Measurements from ENCODE around the gene PPFIBP1.
A peak's percentile ranks its signal among the peaks of the same experiment; 100 is the strongest.

The PPFIBP1 gene

GRCh38 chr12:27523642-27524493 lies at the start of gene PPFIBP1:
TSS of gene PPFIBP1 (plus strand) at chr12:27524206. CDS start at chr12:27633397, 109,191 bp downstream.
- Histone ChIP-seq H3K9me3 (ENCODE audit: control insufficient read depth, insufficient read depth, low read length) (no peaks in the 10 kb centered on the region), H3K4me1 (ENCODE audit: control insufficient read depth, insufficient read depth, low read length) (0 out of 2 replicates have a peak, but pooled peaks cover 2% of the 10 kb centered on the region), H3K4me3 (ENCODE audit: low read length) (peak within 1 kb of the TSS; percentile 72; the same call in 1 of the 2 replicates), H3K27me3 (ENCODE audit: control insufficient read depth, insufficient read depth, low read length) (no peaks in the 10 kb centered on the region; the same call in 1 of the 2 replicates), H3K27ac (ENCODE audit: low read length) (no peak within 1 kb of the TSS), H3K36me3 (ENCODE audit: control insufficient read depth, insufficient read depth, low read length) (no peaks in the 10 kb centered on the region)
- DNase-seq (ENCODE audit: low read depth, low spot score), result peak; percentile 90
- WGBS (ENCODE audit: insufficient coverage, insufficient read length), result no CpG with 5 or more reads among the region's 41 CpGs

- no peaks in the 10 kb centered on the region for H3K27me3 ChIP-seq (ENCODE audit: control insufficient read depth, insufficient read depth, low read length)
- no CpG with 5 or more reads among the region's 3 CpGs for WGBS (ENCODE audit: insufficient coverage, insufficient read length)
- H3K4me3 ChIP-seq (ENCODE audit: low read length), result no peak overlapping the region
- DNase-seq (ENCODE audit: low read depth, low spot score), result no peak
- H3K4me1 ChIP-seq (ENCODE audit: control insufficient read depth, insufficient read depth, low read length), result no peaks in the 10 kb centered on the region
- no peaks in the 10 kb centered on the region for H3K36me3 ChIP-seq (ENCODE audit: control insufficient read depth, insufficient read depth, low read length)
- no peaks in the 10 kb centered on the region for H3K9me3 ChIP-seq (ENCODE audit: control insufficient read depth, insufficient read depth, low read length)
- no peak overlapping the region for H3K27ac ChIP-seq (ENCODE audit: low read length)
Measured at GRCh38 chr12:27474344-27474743, 49.7 kb upstream of the PPFIBP1 start.

DNA sequence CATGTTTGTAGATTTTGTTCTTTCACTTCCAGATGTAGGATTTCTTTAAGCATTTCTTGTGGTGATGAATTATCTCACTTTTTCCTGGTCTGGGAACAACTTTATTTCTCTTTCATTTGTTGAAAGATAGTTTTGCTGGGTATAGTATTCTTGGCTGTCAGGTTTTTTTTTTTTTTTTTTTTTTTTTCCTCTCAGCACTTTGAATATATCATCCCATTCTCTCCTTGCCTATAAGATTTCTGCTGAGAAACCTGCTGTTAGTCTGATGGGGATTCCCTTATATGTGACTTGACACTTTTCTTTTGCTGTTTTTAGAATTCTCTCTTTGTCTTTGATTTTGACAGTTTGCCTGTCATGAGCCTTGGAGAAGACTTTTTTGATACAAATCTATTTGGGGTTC lies 47.0 kb upstream of the PPFIBP1 start:
- no peak for DNase-seq (ENCODE audit: low read depth, low spot score)
- no peaks in the 10 kb centered on the region for H3K9me3 ChIP-seq (ENCODE audit: control insufficient read depth, insufficient read depth, low read length)

DNA sequence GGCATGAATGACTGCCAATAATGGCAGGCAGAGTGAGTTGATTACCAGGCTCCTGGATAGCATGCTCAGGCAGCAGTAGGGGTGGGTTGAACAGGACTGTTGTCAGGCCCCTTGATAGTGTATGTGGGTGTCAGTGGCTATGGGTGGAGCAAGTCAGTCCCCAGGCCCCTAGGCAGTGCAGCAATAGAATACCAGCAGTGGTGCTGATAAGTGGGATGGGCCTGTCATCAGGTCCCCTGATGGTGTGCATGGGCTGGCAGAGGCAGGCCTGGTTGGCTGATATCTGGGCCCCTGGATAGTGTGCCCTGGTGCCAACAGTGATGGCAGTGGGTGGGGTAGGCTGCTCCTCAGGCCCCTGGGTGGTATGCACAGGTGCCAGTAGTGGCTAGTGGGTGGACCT lies 45.1 kb upstream of the PPFIBP1 start:
- no peak for DNase-seq (ENCODE audit: low read depth, low spot score)

More for the DNA sequence above, 47.0 kb upstream of the PPFIBP1 start:
- Histone ChIP-seq H3K4me3 (ENCODE audit: low read length) (no peak overlapping the region), H3K27ac (ENCODE audit: low read length) (no peak overlapping the region), H3K4me1 (ENCODE audit: control insufficient read depth, insufficient read depth, low read length) (no peaks in the 10 kb centered on the region), H3K27me3 (ENCODE audit: control insufficient read depth, insufficient read depth, low read length) (no peaks in the 10 kb centered on the region), H3K36me3 (ENCODE audit: control insufficient read depth, insufficient read depth, low read length) (no peaks in the 10 kb centered on the region)

GRCh38 chr12:27480016-27480415 lies 44.0 kb upstream of the PPFIBP1 start:
- H3K36me3 ChIP-seq (ENCODE audit: control insufficient read depth, insufficient read depth, low read length), result no peaks in the 10 kb centered on the region
- no peak for DNase-seq (ENCODE audit: low read depth, low spot score)
- H3K27ac ChIP-seq (ENCODE audit: low read length), result no peak overlapping the region
- H3K4me3 ChIP-seq (ENCODE audit: low read length), result no peak overlapping the region
- no peaks in the 10 kb centered on the region for H3K4me1 ChIP-seq (ENCODE audit: control insufficient read depth, insufficient read depth, low read length)
- no peaks in the 10 kb centered on the region for H3K9me3 ChIP-seq (ENCODE audit: control insufficient read depth, insufficient read depth, low read length)
- WGBS (ENCODE audit: insufficient coverage, insufficient read length), result no CpG with 5 or more reads among the region's 1 CpG
- H3K27me3 ChIP-seq (ENCODE audit: control insufficient read depth, insufficient read depth, low read length), result no peaks in the 10 kb centered on the region

More for the DNA sequence above, 45.1 kb upstream of the PPFIBP1 start:
- Histone ChIP-seq H3K4me1 (ENCODE audit: control insufficient read depth, insufficient read depth, low read length) (no peaks in the 10 kb centered on the region), H3K27me3 (ENCODE audit: control insufficient read depth, insufficient read depth, low read length) (no peaks in the 10 kb centered on the region), H3K36me3 (ENCODE audit: control insufficient read depth, insufficient read depth, low read length) (no peaks in the 10 kb centered on the region), H3K27ac (ENCODE audit: low read length) (no peak overlapping the region), H3K9me3 (ENCODE audit: control insufficient read depth, insufficient read depth, low read length) (no peaks in the 10 kb centered on the region), H3K4me3 (ENCODE audit: low read length) (no peak overlapping the region)

GRCh38 chr12:27486961-27487360 lies 37.0 kb upstream of the PPFIBP1 start:
- no peak for DNase-seq (ENCODE audit: low read depth, low spot score)
- H3K9me3 ChIP-seq (ENCODE audit: control insufficient read depth, insufficient read depth, low read length), result no peaks in the 10 kb centered on the region
- no peaks in the 10 kb centered on the region for H3K27me3 ChIP-seq (ENCODE audit: control insufficient read depth, insufficient read depth, low read length)
- H3K4me3 ChIP-seq (ENCODE audit: low read length), result no peak overlapping the region
- H3K27ac ChIP-seq (ENCODE audit: low read length), result no peak overlapping the region
- H3K4me1 ChIP-seq (ENCODE audit: control insufficient read depth, insufficient read depth, low read length), result no peaks in the 10 kb centered on the region
- H3K36me3 ChIP-seq (ENCODE audit: control insufficient read depth, insufficient read depth, low read length), result no peaks in the 10 kb centered on the region

DNA sequence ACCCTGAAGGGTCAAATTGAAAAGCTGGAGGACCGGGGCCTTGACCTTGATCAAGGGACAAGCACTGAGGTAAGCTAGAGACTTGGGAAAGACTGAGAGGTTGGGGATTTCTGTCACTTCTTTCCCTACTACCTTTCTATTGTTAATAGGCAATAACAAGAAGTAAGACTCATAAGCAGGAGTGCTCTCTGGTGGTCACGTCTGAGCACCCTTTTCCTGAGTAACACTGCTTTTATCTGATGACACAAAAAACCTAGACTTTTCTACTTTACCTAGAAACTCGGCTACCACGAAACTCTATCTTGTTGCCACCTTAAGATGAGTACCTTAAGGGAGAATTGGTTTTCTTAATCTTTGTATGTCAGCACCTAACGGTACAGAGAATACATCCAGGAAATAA lies 35.5 kb upstream of the PPFIBP1 start:
- Histone ChIP-seq H3K4me3 (ENCODE audit: low read length) (no peak overlapping the region), H3K9me3 (ENCODE audit: control insufficient read depth, insufficient read depth, low read length) (no peaks in the 10 kb centered on the region), H3K27ac (ENCODE audit: low read length) (no peak overlapping the region), H3K27me3 (ENCODE audit: control insufficient read depth, insufficient read depth, low read length) (no peaks in the 10 kb centered on the region), H3K36me3 (ENCODE audit: control insufficient read depth, insufficient read depth, low read length) (no peaks in the 10 kb centered on the region), H3K4me1 (ENCODE audit: control insufficient read depth, insufficient read depth, low read length) (no peaks in the 10 kb centered on the region)
- no CpG with 5 or more reads among the region's 5 CpGs for WGBS (ENCODE audit: insufficient coverage, insufficient read length)
- DNase-seq (ENCODE audit: low read depth, low spot score), result no peak

DNA sequence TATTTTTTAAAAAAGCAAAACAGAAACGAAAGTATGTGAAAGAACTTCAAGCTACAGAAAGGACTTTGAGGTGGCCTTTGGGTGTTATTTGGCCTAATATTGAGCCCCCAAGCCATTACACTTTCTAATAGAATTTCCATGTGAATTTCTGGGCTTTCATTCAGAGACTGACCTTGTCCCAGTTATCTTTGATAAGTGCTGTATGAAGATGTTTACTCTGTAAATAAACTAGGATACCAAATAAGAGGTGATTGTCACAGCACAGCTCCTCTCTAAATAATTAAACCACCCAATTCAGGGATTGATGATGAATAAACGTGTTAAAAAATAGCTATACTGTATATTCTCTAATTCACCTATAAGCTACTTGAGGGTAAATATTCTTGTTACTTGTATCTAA lies 32.8 kb upstream of the PPFIBP1 start:
- 100% methylated on average over 1 of the region's 2 CpGs for WGBS (ENCODE audit: insufficient coverage, insufficient read length)
- Histone ChIP-seq H3K4me3 (ENCODE audit: low read length) (no peak overlapping the region), H3K27ac (ENCODE audit: low read length) (no peak overlapping the region), H3K9me3 (ENCODE audit: control insufficient read depth, insufficient read depth, low read length) (no peaks in the 10 kb centered on the region), H3K36me3 (ENCODE audit: control insufficient read depth, insufficient read depth, low read length) (no peaks in the 10 kb centered on the region), H3K4me1 (ENCODE audit: control insufficient read depth, insufficient read depth, low read length) (no peaks in the 10 kb centered on the region), H3K27me3 (ENCODE audit: control insufficient read depth, insufficient read depth, low read length) (no peaks in the 10 kb centered on the region)
- no peak for DNase-seq (ENCODE audit: low read depth, low spot score)

DNA sequence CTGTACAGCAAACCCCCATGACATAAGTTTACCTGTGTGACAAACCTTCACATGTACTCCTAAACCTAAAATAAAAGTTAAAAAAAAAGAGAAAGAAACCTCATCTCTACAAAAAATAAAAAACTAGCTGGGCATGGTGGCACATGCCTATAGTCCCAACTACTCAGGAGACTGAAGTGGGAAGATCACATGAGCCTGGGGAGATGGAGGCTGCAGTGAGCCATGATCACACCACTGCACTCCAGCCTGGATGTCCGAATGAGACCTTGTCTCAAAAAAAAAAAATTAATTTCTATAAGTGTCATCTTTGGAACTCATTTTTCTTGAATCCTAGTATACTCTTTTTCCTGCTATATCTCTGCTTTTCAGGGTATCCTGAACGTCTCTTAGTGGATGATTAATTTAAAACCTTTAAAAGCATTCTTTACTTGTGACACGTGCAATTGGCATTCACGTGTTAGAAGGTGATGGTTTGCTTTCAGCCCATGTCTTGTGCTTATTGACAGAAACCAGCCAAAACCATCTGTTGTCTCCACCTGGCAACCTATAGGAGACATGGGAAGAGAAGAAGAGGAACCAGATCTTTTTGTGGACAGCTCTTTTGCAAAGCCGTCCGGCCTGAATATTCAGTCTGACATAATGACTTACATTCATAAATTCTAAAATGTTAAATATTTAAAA lies 30.6 kb upstream of the PPFIBP1 start:
- Histone ChIP-seq H3K36me3 (ENCODE audit: control insufficient read depth, insufficient read depth, low read length) (no peaks in the 10 kb centered on the region), H3K9me3 (ENCODE audit: control insufficient read depth, insufficient read depth, low read length) (no peaks in the 10 kb centered on the region), H3K27me3 (ENCODE audit: control insufficient read depth, insufficient read depth, low read length) (no peaks in the 10 kb centered on the region), H3K4me3 (ENCODE audit: low read length) (no peak overlapping the region), H3K4me1 (ENCODE audit: control insufficient read depth, insufficient read depth, low read length) (no peaks in the 10 kb centered on the region), H3K27ac (ENCODE audit: low read length) (no peak overlapping the region)
- no peak for DNase-seq (ENCODE audit: low read depth, low spot score)
- no CpG with 5 or more reads among the region's 6 CpGs for WGBS (ENCODE audit: insufficient coverage, insufficient read length)

DNA sequence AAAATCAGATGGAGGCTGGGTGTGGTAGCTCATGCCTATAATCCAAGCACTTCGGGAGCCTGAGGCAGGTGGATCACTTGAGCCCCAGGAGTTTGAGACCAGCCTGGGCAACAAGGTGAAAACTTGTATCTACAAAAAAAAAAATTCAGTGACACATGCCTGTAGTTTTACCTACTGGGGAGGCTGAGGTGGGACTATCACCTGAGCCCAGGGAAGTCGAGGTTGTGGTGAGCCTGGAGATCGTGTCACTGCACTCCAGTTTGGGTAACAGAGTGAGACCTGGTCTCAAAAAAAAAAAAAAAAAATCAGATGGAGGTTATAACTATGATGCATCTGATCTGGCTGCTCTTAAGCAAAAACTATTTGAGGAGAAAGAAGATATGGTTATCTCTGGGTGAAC lies 26.6 kb upstream of the PPFIBP1 start:
- no CpG with 5 or more reads among the region's 3 CpGs for WGBS (ENCODE audit: insufficient coverage, insufficient read length)
- Histone ChIP-seq H3K27ac (ENCODE audit: low read length) (no peak overlapping the region), H3K9me3 (ENCODE audit: control insufficient read depth, insufficient read depth, low read length) (no peaks in the 10 kb centered on the region), H3K36me3 (ENCODE audit: control insufficient read depth, insufficient read depth, low read length) (no peaks in the 10 kb centered on the region), H3K27me3 (ENCODE audit: control insufficient read depth, insufficient read depth, low read length) (no peaks in the 10 kb centered on the region), H3K4me3 (ENCODE audit: low read length) (no peak overlapping the region), H3K4me1 (ENCODE audit: control insufficient read depth, insufficient read depth, low read length) (no peaks in the 10 kb centered on the region)
- no peak for DNase-seq (ENCODE audit: low read depth, low spot score)

DNA sequence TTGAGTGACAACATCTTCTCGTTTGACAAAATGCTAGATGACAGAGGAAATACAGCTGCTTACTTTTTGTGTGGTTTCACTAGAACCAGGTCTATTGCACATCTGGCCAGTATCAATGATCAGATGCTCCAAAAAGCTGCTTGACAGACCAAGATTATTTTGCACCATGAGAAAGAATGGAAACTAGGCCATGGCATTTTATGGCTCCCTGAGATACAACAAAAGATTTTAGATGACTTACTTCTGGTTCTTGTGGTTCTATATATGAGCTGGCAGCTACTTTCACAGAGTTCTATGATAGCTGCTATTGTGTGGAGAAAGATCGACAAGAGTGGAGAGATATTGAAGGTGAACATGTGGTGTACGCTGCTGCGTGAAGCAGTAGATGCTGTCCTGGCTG lies 25.9 kb upstream of the PPFIBP1 start:
- no CpG with 5 or more reads among the region's 4 CpGs for WGBS (ENCODE audit: insufficient coverage, insufficient read length)
- H3K27ac ChIP-seq (ENCODE audit: low read length), result no peak overlapping the region
- no peaks in the 10 kb centered on the region for H3K36me3 ChIP-seq (ENCODE audit: control insufficient read depth, insufficient read depth, low read length)
- H3K4me3 ChIP-seq (ENCODE audit: low read length), result no peak overlapping the region
- DNase-seq (ENCODE audit: low read depth, low spot score), result no peak
- no peaks in the 10 kb centered on the region for H3K27me3 ChIP-seq (ENCODE audit: control insufficient read depth, insufficient read depth, low read length)
- no peaks in the 10 kb centered on the region for H3K4me1 ChIP-seq (ENCODE audit: control insufficient read depth, insufficient read depth, low read length)
- H3K9me3 ChIP-seq (ENCODE audit: control insufficient read depth, insufficient read depth, low read length), result no peaks in the 10 kb centered on the region

Measured in iPS DF 6.9 (cell line).